ENCODE data around the gene ZDHHC18.
"Not testable (repeated sequence)": the region's sequence is repeated elsewhere in the genome, so short reads cannot be mapped to it uniquely, and the experiment has no call there.

ZDHHC18 gene

DNA sequence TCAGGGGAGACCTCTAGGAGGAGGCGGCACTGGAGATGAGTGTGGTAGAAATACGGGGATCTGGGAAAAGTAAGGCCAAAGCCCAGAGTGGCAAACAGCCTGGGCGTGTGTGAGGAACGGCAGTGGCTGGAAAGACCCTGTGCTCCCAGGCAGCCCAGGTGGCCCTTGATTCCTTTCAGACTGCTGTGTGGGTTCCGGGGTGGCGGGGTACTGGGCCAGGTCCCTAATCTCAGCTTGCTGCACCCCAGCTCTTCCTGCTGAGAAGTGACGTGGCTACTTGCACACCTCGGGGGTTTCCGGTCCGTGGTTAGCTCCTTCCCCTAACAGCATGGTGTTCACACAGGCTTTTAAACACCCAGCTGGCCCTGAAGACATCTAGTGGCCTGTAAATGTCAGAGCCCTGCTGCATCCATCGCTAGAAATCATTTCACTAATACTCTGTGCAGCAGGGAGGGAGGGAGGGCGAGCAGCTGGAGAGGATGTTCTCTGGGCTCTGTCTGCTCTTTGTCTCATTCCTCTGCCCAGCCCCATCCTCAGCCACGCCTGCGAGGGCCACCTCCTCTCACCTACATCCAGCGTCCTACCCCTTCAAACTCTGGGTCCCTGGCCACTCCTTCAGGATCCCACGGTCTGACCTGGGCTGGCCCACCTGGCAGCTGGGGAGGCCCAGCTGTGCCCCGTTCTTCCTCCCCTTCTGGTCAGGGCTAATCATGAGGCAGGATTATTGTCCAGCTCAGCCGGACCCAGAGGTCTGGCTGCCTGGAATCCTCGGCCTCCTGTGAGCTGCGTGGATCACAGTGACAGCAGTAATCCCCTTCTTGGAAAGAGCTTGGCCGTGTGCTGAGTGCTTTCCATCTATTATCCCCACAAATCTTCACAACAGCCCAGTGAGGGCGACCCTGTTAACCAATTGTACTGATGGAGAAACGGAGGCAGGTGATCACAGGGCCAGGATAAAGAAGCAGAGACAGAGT lies 7.2 kb downstream of the ZDHHC18 start:
- DNase-seq (ENCODE audit: low read depth in 3 of 3) = peak; percentile 64 to 81 (median 66)

DNA sequence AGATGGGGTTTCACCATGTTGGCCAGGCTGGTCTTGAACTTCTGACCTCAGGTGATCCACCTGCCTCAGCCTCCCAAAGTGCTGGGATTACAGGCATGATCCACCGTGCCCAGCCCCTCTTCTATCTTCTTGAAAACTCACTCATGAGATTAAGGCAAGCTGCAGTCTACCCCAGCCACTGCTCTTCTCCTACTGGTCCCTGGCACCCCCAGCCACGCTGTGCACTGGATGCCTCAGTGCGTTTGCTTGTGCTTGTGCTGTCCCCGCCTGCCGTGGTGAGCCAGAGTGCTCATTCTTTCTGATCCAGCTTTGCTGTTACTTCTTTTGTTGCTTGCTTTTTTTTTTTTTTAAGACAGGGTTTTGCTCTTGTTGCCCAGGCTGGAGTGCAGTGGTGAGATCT lies 11.2 kb downstream of the ZDHHC18 start:
- DNase-seq (ENCODE audit: low read depth in 3 of 3) = not testable (repeated sequence)

DNA sequence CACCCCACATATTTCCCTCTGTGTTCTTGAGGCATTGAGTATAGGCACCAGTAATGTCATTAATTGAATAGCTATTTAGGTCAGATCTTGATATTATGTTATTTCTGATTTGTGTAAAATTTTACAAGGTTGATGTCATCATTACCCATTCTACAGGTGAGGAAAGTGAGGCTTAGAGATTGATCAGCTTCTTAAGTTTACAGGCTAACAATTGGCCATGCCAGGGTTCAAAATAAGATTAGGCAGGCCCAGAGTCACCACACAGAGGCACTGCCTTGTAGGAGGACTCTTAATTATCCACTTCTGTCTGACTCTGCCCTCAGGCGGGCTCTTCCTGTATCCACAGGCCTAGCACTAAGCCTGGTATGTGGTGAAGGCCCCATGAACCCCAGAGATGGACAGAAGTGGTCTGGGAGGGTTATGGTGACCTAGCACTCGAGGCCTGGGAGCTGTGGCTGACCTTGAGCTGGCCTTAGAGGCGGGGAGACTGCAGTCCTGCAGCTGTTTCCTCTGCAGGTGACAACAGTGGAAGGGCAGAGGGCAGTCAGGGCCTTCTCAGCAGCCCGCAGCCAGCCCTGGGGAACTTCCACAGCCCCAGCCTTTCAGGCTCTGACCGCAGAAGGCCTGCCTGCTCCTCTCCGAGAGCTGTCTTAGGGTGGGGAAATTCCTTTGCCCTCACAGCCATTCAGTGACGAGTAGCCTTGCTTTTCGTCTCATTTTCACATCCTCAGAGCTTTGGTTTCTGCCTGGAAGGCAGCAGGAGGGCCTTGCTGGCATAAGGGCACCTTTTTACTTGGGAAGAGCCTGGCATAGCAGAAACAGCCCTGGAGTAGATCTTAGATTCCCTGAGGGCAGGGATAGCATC lies 12.2 kb downstream of the ZDHHC18 start:
- peak in 1 of 3 experiments; percentile 49 for DNase-seq (ENCODE audit: low read depth in 3 of 3)

DNA sequence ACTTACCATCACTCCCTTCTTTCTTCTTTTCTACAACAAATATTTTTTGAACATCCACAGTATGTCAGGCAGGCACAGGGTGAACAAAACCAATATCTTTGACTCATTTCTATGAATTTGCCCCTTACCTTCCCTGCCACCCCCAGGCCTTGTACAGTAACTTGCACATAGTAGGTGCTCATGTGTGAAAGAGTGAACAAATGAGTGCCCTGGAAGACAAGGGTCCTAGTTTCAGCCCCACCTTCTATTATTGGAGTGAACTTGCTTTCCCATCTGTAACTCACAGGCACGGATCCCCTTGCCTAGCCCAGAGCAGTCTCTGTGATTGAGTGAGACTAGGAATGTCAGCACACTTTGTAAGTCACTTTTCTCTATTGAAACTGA lies 12.8 kb downstream of the ZDHHC18 start:
- no peak for DNase-seq (ENCODE audit: low read depth in 3 of 3)

DNA sequence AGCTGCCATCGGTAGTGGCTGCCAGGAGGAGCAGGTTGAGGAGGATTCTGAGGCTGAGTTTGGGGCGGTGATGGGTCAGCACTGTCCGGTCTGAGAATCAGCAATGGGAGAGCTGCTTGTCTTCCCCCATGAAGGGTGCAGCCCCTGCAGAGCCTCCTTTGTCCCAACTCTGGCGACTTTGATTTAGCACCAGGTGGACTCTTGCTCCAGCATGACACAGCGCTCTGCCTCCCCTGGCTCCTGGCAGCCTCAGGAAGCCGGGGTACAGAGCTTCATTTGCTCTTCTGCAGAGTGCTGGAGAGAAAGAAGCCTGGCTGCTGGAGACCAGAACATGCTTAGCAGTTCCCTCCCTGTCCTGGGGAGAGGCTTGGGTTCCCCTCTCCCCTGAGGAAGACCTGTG lies 13.3 kb downstream of the ZDHHC18 start:
- no peak for DNase-seq (ENCODE audit: low read depth in 3 of 3)

DNA sequence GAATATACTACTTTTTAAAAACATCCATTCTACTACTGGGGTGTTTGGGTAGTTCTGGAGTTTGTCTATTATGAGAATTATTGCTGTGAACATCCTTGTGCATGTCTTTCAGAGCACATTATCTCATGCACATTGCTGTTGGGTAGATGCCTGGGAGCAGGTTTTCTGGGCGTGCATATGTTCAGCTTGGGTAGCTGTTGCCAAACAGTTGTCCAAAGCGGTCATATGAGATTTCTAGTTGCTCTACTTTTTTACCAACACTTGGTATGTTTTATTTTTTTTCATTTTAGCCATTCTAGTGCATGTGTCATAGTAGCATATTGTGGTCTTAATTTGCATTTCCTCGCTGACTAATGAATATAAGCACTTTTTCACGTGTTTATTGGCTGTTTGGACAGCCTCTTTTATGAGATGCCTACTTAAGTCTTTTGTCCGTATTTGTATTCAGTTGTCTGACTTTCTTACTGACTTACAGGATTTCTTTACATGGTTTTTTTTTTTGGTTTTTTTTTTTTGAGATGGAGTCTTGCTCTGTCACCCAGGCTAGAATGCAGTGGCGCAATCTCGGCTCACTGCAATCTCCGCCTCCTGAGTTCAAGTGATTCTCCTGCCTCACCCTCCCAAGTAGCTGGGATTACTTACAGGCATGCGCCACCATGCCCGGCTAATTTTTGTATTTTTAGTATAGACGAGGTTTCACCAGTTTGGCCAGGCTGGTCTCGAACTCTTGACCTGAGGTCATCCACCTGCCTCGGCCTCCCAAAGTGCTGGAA lies 18.1 kb downstream of the ZDHHC18 start:
- no peak for DNase-seq (ENCODE audit: low read depth in 3 of 3)

DNA sequence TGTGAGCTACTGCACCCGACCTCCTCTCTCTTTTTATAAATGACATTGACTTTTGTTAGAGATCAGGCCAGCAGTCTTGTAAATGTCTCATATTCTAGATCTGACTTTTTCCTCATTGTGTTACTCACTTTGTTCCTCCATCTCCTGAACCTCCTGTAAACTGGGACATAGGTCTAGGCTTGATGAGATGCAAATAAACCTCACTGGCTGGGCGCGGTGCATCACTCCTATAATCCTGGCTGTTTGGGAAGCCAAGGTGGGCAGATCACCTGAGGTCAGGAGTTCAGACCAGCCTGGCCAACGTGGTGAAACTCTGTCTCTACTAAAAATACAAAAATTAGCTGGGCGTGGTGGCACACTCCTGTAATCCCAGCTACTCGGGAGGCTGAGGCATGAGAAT lies 21.3 kb downstream of the ZDHHC18 start:
- not testable (repeated sequence) for DNase-seq (ENCODE audit: low read depth in 3 of 3)

DNA sequence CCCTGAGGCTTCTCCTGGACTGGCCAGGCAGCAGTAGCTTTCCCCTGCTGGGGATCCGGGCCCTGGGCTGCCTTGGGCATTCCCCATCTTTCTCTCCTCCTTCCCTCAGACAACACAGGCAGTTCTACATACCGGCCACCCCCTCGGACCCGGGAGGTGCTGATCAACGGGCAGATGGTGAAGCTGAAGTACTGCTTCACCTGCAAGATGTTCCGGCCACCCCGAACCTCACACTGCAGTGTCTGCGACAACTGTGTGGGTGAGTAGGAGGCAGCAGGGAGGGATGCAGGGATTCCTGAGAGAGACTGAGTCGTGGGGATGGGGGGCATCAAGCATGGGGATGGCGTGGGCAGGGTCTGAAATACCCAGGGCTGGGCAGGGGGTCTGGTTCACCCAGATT lies 22.0 kb downstream of the ZDHHC18 start:
- no peak for DNase-seq (ENCODE audit: low read depth in 3 of 3)

DNA sequence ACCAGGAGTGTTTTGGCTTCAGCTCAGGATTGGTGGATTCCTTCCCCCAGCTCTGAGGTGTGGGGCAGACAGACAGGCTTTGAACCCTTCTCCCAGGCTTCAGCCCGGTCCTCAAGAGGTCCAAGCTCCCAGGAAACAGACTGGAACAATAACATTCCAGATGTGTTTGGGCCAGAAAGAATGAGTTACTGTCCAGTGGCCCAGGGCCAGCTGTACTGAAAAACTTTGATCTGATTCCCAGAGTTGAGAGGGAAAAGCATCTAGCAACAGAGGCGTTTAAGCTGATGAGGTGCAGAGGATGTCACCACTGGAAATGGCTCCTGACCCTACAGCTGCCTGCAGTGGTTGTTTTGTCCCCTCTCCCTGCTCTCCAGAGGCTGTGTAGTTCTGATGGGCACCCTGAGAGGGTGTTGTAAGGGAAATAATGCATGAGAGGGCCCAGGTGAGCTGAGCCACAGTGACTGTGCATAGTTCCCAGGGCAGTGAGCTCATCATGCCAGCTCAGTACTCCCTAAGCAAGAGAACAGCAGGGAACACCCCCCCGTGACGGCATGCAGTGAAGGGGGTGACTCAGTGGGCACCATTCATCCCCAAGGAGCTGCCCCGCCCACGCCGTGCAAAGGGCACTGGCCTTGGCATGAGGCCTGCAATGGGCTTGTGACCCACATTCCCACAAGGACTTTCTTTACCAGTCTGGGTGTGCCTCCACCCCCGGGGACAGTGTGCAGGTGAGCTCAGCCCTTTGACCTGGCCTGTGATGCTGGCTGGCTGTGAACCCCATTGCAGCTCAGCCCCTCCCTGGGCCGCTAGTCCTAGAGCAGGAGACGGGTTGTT lies 22.7 kb downstream of the ZDHHC18 start:
- DNase-seq (ENCODE audit: low read depth in 3 of 3) = no peak

DNA sequence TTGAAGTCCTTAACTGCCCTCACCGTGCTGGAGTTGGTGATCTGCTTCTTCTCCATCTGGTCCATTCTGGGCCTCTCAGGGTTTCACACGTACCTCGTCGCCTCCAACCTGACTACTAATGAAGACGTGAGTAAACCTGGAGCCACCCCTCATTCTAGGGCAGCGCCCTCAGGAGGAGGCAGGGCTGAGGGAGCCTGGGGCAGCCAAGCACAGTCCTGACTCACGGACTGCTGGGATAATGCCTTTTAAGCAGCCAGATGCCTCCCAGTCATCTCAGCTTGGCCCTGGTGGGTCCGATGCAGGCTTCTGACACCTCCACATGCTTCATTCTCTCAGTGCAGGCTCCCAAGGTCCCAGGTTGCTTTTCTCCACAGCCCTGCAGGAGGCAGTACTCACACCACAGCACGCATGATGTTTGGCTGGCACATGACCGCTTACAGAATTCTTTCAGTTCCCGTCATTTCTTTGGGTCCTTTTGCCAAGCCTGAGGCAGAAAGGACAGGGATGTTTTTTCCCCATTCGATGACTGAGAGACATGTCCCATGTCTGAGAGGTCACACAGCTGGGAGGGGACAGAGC lies 24.7 kb downstream of the ZDHHC18 start:
- DNase-seq (ENCODE audit: low read depth in 3 of 3) = no peak

DNA sequence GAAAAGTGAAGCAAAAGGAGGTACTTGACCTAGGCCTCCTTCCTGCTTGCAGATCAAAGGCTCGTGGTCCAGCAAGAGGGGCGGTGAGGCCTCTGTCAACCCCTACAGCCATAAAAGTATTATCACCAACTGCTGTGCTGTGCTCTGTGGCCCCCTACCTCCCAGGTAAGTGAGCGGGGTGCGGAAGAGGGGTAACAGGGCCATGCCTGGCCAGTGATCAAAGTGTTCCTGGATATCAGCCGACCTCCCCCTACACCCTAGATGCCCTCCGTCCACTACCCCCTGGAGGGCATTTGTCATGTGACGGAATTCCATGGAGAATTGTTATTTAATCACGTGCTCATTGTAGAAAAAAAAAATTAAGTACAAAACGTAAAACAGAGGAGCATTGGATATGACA lies 26.2 kb downstream of the ZDHHC18 start:
- DNase-seq (ENCODE audit: low read depth in 3 of 3) = no peak

DNA sequence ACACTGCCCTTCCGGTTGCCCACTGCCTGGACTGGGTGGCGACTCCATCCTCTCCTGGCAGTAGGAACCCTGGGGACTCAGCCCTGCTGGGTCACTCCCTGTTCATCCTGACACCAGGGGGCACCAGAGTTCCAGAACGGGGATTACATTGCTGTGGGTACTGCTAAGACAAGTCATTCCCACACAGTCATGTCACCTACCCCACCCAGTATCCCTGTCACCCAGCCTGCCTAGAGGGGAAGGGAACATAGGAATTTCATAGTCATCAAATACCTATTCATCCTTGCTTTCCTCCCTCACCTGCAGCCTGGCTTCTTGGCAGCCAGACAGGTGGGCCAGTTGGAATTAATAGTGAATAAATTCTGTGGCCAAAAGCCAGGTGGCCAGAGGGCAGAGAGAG lies 26.7 kb downstream of the ZDHHC18 start:
- DNase-seq (ENCODE audit: low read depth in 3 of 3) = peak; percentile 59 to 76 (median 72)

DNA sequence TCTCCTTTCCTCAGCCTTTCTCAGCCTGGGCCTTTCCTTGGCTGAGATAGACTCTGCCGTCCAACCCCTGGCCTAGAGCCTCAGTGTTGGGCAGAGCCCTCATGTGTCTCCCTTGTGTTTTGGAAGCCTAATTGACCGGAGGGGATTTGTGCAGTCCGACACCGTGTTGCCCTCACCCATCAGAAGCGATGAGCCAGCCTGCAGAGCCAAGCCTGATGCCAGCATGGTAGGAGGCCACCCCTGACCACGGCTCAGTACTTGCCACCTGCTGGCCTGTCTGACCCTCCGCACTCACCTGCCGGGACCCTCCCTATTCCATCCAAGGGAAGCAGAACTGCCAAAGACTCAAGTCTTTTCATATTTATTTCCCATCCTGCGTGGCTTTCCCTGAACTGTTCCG lies 27.1 kb downstream of the ZDHHC18 start:
- no peak for DNase-seq (ENCODE audit: low read depth in 3 of 3)

DNA sequence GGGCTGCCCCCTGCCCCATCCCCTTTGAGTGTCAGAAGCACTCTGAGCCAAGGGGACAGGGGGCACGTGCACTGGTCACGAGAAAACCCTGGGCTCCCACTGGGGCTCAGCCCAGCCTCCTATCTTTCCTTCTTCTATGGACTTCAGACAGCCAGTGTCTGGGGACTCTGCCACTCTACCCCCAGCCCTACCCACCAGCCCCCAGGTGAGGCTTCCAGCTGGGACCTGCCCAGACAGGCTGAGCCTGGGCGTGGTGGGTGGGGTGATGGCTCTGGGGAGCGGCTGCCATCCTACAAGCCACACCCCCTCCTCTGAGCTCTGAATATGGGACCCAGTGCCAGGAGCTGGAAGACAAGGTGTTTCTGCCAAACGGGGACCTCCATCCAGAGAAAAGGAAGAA lies 28.4 kb downstream of the ZDHHC18 start:
- no peak for DNase-seq (ENCODE audit: low read depth in 3 of 3)

DNA sequence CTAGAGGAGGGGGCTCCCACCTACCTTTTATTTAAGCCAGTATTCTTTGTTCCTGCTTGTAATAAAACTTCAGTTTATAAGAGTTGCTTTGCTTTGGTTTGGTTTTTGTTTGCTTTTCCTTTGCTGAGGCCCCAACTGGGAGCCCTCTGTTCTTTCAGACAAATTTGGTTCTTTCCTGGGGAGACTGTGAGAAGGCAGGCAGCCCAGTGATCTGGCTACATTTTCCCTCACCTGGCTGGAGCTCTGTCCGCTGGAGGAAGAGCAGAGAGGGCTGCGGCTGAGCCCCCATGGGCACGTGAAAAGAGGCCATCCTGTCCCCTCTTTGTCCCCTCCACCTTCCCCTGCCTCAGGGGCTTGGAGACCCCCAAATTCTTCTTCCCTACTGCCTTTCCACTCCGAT lies 29.1 kb downstream of the ZDHHC18 start:
- no peak for DNase-seq (ENCODE audit: low read depth in 3 of 3)

DNA sequence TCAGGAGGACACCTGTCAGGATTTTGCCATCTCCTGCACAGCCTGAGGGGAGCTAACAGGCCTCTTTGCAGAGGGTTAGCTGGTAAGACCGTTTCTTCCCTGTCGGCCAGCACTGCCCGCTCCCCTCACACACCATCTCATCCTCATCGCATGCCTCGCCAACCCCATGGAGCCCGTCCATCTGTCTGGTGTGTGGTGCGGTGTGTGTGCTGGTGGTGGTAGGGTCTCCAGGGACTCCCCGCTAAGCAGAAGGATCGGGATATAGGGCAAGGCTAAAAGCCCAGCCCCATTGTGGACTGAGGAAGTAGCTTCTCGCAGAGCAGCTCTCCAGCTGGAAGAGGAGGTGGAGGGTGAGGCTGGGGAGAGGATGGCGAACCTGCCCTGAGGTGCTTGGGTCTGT lies 29.7 kb downstream of the ZDHHC18 start:
- no peak for DNase-seq (ENCODE audit: low read depth in 3 of 3)

DNA sequence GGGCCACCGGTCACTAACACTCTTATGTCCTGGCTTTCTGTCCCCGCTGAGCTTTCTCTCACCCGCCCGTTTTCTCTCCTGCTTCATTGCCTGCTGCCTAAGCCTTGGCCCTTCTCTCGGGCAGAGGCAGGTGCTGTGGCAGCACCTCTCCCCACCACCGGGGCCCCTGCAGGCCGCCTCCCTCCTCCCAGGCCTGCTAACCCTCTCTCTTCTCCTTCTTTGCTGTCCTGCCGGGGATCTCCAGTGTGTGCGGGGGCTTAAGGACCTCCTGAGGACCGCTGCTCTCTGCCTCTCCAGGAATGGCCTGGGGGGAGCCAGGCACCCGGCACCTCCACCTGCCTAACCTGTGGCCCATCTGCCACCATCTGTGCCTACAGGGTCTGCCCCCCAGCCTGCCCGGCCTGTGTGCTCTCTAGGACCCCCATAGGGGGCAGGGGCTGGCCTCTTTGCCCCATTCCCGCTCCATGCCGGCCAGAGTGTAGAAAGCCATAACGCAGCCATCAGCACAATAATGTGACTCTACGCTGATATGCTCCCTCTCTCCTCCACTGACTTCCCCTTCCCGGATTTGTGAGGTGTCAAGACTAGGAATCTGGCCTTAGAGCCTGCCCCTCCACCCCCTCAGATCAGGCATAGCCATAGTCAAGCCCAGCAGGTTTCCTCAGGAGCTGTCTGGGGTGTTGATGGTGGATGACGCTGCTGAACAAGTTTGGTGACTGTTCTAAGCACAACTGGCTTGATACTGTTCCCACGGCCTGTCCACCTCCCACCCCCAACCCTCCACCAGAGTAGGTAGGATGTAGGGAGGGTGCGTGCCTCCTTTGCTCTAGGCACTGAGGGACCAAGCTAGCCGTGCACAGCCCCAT lies 30.3 kb downstream of the ZDHHC18 start:
- no peak for DNase-seq (ENCODE audit: low read depth in 3 of 3)

DNA sequence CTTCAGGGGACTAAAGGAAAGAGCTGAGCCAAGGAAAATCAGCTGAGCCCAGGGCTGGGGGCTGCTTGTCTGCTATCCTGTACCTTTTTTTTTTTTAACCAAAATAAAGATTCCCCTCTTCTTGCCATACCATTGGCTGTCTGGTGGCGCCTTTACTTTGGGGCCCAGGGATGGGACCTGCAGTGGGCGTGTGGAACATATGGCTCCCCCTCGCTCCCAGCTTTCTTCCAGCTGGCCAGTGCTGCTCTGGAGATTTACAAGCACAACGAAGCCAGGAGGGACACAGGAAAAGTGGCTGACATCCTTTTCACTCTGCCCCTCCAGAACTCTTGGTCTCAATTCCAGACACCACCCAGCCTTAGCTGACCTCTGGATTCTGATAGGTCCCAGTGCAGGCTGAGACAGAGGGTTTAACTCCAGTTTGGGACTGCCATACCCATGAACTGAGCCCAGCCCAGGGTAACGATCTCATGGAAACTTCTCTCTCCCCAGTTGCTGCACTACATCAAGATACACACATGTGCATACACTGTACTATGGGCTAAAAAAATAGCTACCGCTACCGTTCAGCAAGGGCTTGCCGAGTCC lies 31.1 kb downstream of the ZDHHC18 start:
- DNase-seq (ENCODE audit: low read depth in 3 of 3) = no peak

DNA sequence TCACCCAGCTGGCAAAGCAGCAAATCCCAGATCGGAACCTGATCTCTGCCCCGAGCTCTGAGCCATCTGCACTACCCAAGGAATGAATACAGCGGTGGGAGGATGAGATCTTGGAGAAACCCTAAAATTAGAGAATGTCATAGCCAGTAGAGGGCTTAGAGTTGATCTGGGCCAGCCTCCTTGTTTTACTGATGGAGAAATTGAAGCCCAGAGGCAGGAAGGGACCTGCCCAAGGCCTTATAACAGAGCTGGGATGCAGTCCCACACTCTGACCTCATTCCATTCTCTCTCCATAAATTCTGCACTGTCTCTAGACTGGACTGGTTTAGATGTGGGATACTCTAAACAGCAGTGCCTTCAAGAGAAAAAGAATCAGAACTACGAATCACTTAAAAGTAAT lies 31.7 kb downstream of the ZDHHC18 start:
- no peak for DNase-seq (ENCODE audit: low read depth in 3 of 3)
